H9 (cell line): ENCODE results near the gene IFIT1. TPM values are rescaled to one million over a fixed set of nuclear protein-coding genes. Genes with fewer than 3 reads are reported as not detected.

Experiments used
- DNase-seq: peaks from one replicate; pipeline ENCODE4 v3.0.0-alpha.2; 2017
- H2AFZ ChIP-seq: one replicate; pipeline ENCODE4 v1.6.1; 2013; ENCODE audit warnings: mild to moderate bottlenecking, low read length, control low read depth, moderate library complexity
- H2AK5ac ChIP-seq: 2 replicates; pipeline ENCODE4 v1.6.1; 2013; ENCODE audit warnings: low read length, control low read depth, mixed read lengths; ENCODE audit not compliant: insufficient read length
- H2BK120ac ChIP-seq: one replicate; pipeline ENCODE4 v1.6.1; 2013; ENCODE audit warnings: low read depth, mild to moderate bottlenecking, low read length, control low read depth, inconsistent platforms; ENCODE audit not compliant: poor library complexity, severe bottlenecking
- H2BK12ac ChIP-seq: 2 replicates; pipeline ENCODE4 v1.6.1; 2013; ENCODE audit warnings: low read length, control low read depth, mixed read lengths, low read depth; ENCODE audit not compliant: insufficient read length
- H2BK15ac ChIP-seq: 2 replicates; pipeline ENCODE4 v1.6.1; 2013; ENCODE audit warnings: low read depth, low read length, control low read depth
- H2BK20ac ChIP-seq: one replicate; pipeline ENCODE4 v1.6.1; 2013; ENCODE audit warnings: low read depth, mild to moderate bottlenecking, low read length, control low read depth, inconsistent platforms; ENCODE audit not compliant: poor library complexity, severe bottlenecking
- H2BK5ac ChIP-seq: 2 replicates; pipeline ENCODE4 v1.6.1; 2013; ENCODE audit warnings: low read length, control low read depth, mixed read lengths; ENCODE audit not compliant: insufficient read length
- H3K14ac ChIP-seq: 2 replicates; pipeline ENCODE4 v1.6.1; 2013; ENCODE audit warnings: low read length, control low read depth; ENCODE audit not compliant: insufficient read depth
- H3K18ac ChIP-seq: 2 replicates; pipeline ENCODE4 v1.6.1; 2013; ENCODE audit warnings: low read depth, mild to moderate bottlenecking, mixed read lengths, low read length, control low read depth; ENCODE audit not compliant: insufficient read length
- H3K23ac ChIP-seq: 2 replicates; pipeline ENCODE4 v1.6.1; 2013; ENCODE audit warnings: low read length, control low read depth, mixed read lengths, low read depth; ENCODE audit not compliant: insufficient read length
- H3K23me2 ChIP-seq: 2 replicates; pipeline ENCODE4 v1.6.1; 2013; ENCODE audit warnings: low read depth, mild to moderate bottlenecking, mixed read lengths, low read length, control low read depth; ENCODE audit not compliant: insufficient read length, poor library complexity, severe bottlenecking
- H3K27ac ChIP-seq: 2 replicates; pipeline ENCODE4 v1.5.1; 2013; ENCODE audit warnings: low read length, control low read depth, mixed read lengths, low read depth; ENCODE audit not compliant: insufficient read length
- H3K27me3 ChIP-seq: 2 replicates; pipeline ENCODE4 v1.6.1; 2013; ENCODE audit warnings: low read length, control low read depth, inconsistent platforms; ENCODE audit not compliant: insufficient read depth
- H3K4ac ChIP-seq: 2 replicates; pipeline ENCODE4 v1.6.1; 2013; ENCODE audit warnings: low read depth, mild to moderate bottlenecking, control low read depth, inconsistent platforms, low read length, moderate library complexity
- H3K4me1 ChIP-seq: 2 replicates; pipeline ENCODE4 v1.6.1; 2013; ENCODE audit warnings: low read length, control low read depth, inconsistent platforms; ENCODE audit not compliant: insufficient read depth
- H3K4me2 ChIP-seq: 2 replicates; pipeline ENCODE4 v1.6.1; 2013; ENCODE audit warnings: low read length, control low read depth, mixed read lengths; ENCODE audit not compliant: insufficient read length, insufficient read depth
- H3K56ac ChIP-seq: 2 replicates; pipeline ENCODE4 v1.6.1; 2013; ENCODE audit warnings: low read depth, mild to moderate bottlenecking, mixed read lengths, low read length, control low read depth; ENCODE audit not compliant: insufficient read length
- H3K79me1 ChIP-seq: 2 replicates; pipeline ENCODE4 v1.6.1; 2013; ENCODE audit warnings: low read depth, mild to moderate bottlenecking, moderate library complexity, low read length, control low read depth, inconsistent platforms; ENCODE audit not compliant: insufficient read depth, poor library complexity, severe bottlenecking
- H3K79me2 ChIP-seq: 2 replicates; pipeline ENCODE4 v1.6.1; 2013; ENCODE audit warnings: low read length, control low read depth, inconsistent platforms; ENCODE audit not compliant: insufficient read depth
- H3K9ac ChIP-seq: 2 replicates; pipeline ENCODE4 v1.6.1; 2013; ENCODE audit warnings: low read length, control low read depth, mixed read lengths; ENCODE audit not compliant: insufficient read length; ENCODE audit errors: extremely low read depth
- H3K9me3 ChIP-seq: one replicate; pipeline ENCODE4 v1.6.1; 2013; ENCODE audit warnings: low read depth, low read length, inconsistent platforms; ENCODE audit not compliant: control insufficient read depth
- H3T11ph ChIP-seq: one replicate; pipeline ENCODE4 v1.6.1; 2013; ENCODE audit warnings: mild to moderate bottlenecking, low read length, control low read depth, inconsistent platforms
- H4K20me1 ChIP-seq: one replicate; pipeline ENCODE4 v1.6.1; 2013; ENCODE audit not compliant: control insufficient read depth, insufficient read length, insufficient read depth
- H4K5ac ChIP-seq: 2 replicates; pipeline ENCODE4 v1.6.1; 2013; ENCODE audit warnings: low read depth, mild to moderate bottlenecking, mixed read lengths, low read length, control low read depth; ENCODE audit not compliant: insufficient read length
- H4K8ac ChIP-seq: replicated peaks from 2 replicates; pipeline ENCODE4 v1.6.1; 2013; ENCODE audit warnings: low read length, control low read depth, mixed read lengths, low read depth; ENCODE audit not compliant: insufficient read length
- H4K91ac ChIP-seq: 2 replicates; pipeline ENCODE4 v1.6.1; 2013; ENCODE audit warnings: low read depth, mild to moderate bottlenecking, moderate library complexity, mixed read lengths, low read length, control low read depth; ENCODE audit not compliant: insufficient read length
- H3K27ac Mint-ChIP-seq, 3 experiments: 2 replicates in 2 of 3; 3 replicates in 1 of 3; pipeline ENCODE4 v1.8.0; 2020 to 2021; ENCODE audit warnings: mixed read lengths in 3 of 3, mild to moderate bottlenecking in 1 of 3, moderate library complexity in 1 of 3
- H3K27me3 Mint-ChIP-seq: 2 replicates; pipeline ENCODE4 v1.8.0; 2021; ENCODE audit warnings: low read depth, mild to moderate bottlenecking, moderate library complexity, mixed read lengths
- H3K36me3 Mint-ChIP-seq, 3 experiments: 2 replicates in 2 of 3; 3 replicates in 1 of 3; pipeline ENCODE4 v1.8.0; 2020 to 2021; ENCODE audit warnings: low read depth in 3 of 3, mixed read lengths in 3 of 3; ENCODE audit not compliant: insufficient read depth in 1 of 3
- H3K4me1 Mint-ChIP-seq, 2 experiments: 2 replicates each; pipeline ENCODE4 v1.8.0; 2020; ENCODE audit warnings: mixed read lengths in 2 of 2
- H3K4me3 Mint-ChIP-seq, 2 experiments: 2 replicates in 1 of 2; 3 replicates in 1 of 2; pipeline ENCODE4 v1.8.0; 2020 to 2021; ENCODE audit warnings: mild to moderate bottlenecking in 2 of 2, mixed read lengths in 2 of 2, moderate library complexity in 1 of 2
- H3K9me3 Mint-ChIP-seq, 2 experiments: 2 replicates in 1 of 2; 3 replicates in 1 of 2; pipeline ENCODE4 v1.8.0; 2020; ENCODE audit warnings: mild to moderate bottlenecking in 2 of 2, mixed read lengths in 2 of 2, moderate library complexity in 1 of 2
- CTCF ChIP-seq: fragments of 200-600 bp; sonication (generic); conservative IDR thresholded peaks from 3 replicates; pipeline ENCODE4 v1.8.0; 2021; ENCODE audit warnings: antibody characterized with exemption, mild to moderate bottlenecking
- WGBS: extraction: QIAGEN DNeasy Blood & Tissue Kit; methylation state at CpG from one replicate; pipeline ENCODE4 v1.1.7; 2013; ENCODE audit warnings: missing lambda C conversion rate, low lambda C conversion rate, mixed read lengths; ENCODE audit not compliant: insufficient read length; ENCODE audit errors: extremely low coverage; 5-methylcytosine and 5-hydroxymethylcytosine counted together
- total RNA-seq: library from RNA; stranded (reverse); gene quantifications from 2 replicates; pipeline ENCODE4 v1.2.1, GENCODE V29; 2021

Gene IFIT1
- total RNA-seq, 1 experiment from 2014 or later: 1.2 TPM

GRCh38 chr10:89357975-89358374 is 34.4 kb upstream of the IFIT1 start:
- Histone ChIP-seq H4K20me1 (no peaks in the 10 kb centered on the region), H3K4me2 (no peak overlapping the region), H3K23ac (no peak overlapping the region), H3K56ac (no peak overlapping the region), H2BK20ac (no peak overlapping the region), H2AK5ac (no peak overlapping the region), H2AFZ (no peak overlapping the region), H4K5ac (no peak overlapping the region), H3K79me2 (no peaks in the 10 kb centered on the region), H2BK5ac (no peak overlapping the region), H2BK12ac (no peak overlapping the region), H3K4me1 (no peaks in the 10 kb centered on the region; the same call in 1 of the 2 replicates), H2BK15ac (no peak overlapping the region), H3K9ac (no peak overlapping the region), H3T11ph (no peak overlapping the region), H3K23me2 (no peaks in the 10 kb centered on the region), H3K79me1 (no peaks in the 10 kb centered on the region), H3K27me3 (no peaks in the 10 kb centered on the region), H2BK120ac (no peak overlapping the region), H4K91ac (no peak overlapping the region), H3K9me3 (no peaks in the 10 kb centered on the region), H3K4ac (no peak overlapping the region), H3K18ac (no peak overlapping the region), H3K14ac (no peak overlapping the region), H4K8ac (no peak overlapping the region), H3K27ac (no peak overlapping the region)
- no peak for TF ChIP-seq CTCF
- no peak overlapping the region for H3K4me3 Mint-ChIP-seq
- H3K4me1 Mint-ChIP-seq: peaks cover 7 to 12% of the 10 kb centered on the region in 2 experiments
- no peak overlapping the region; a peak in 1 of 7 replicates for H3K27ac Mint-ChIP-seq
- WGBS: no CpG with 5 or more reads among the region's 2 CpGs
- no peaks in the 10 kb centered on the region for H3K27me3 Mint-ChIP-seq
- no peak for DNase-seq
- H3K9me3 Mint-ChIP-seq: peaks cover 2 to 12% of the 10 kb centered on the region in 2 experiments; a peak in 3 of 5 replicates
- H3K36me3 Mint-ChIP-seq: peaks cover 0 to 10% (median 10%) of the 10 kb centered on the region in 3 experiments; a peak in 5 of 7 replicates
